Karpas-422 (cell line): ENCODE data around the gene AKT1. TPM values are rescaled to one million over a fixed set of nuclear protein-coding genes. Genes with fewer than 3 reads are reported as not detected.

Experiments used
- DNase-seq: peaks from one replicate; pipeline ENCODE4 v3.0.0-alpha.2; 2015
- H2AFZ ChIP-seq: fragments of 200-600 bp; sonication (generic); 2 replicates; pipeline ENCODE4 v1.6.1; 2014; ENCODE audit warnings: antibody characterized with exemption, low read length, mixed read lengths
- H3K27ac ChIP-seq: fragments of 200-600 bp; sonication (generic); 2 replicates; pipeline ENCODE4 v1.5.1; 2014; ENCODE audit warnings: mild to moderate bottlenecking, low read length, moderate library complexity
- H3K27me3 ChIP-seq: fragments of 200-600 bp; sonication (generic); 2 replicates; pipeline ENCODE4 v1.6.1; 2014; ENCODE audit warnings: low read length, mixed read lengths
- H3K36me3 ChIP-seq: fragments of 200-600 bp; sonication (generic); 2 replicates; pipeline ENCODE4 v1.6.1; 2014; ENCODE audit warnings: low read length, mixed read lengths; ENCODE audit not compliant: insufficient read depth
- H3K4me1 ChIP-seq: fragments of 200-600 bp; sonication (generic); 2 replicates; pipeline ENCODE4 v1.6.1; 2014; ENCODE audit warnings: mild to moderate bottlenecking, low read length, mixed read lengths
- H3K4me2 ChIP-seq: fragments of 200-600 bp; sonication (generic); 2 replicates; pipeline ENCODE4 v1.6.1; 2014; ENCODE audit warnings: low read length, low read depth, mild to moderate bottlenecking; ENCODE audit not compliant: poor library complexity, severe bottlenecking
- H3K4me3 ChIP-seq: fragments of 200-600 bp; sonication (generic); 2 replicates; pipeline ENCODE4 v1.5.1; 2014; ENCODE audit warnings: mild to moderate bottlenecking, antibody characterized with exemption, low read length, mixed read lengths
- H3K79me2 ChIP-seq: fragments of 200-600 bp; sonication (generic); 2 replicates; pipeline ENCODE4 v1.6.1; 2014; ENCODE audit warnings: mild to moderate bottlenecking, low read length, mixed read lengths
- H3K9ac ChIP-seq: fragments of 200-600 bp; sonication (generic); 2 replicates; pipeline ENCODE4 v1.6.0; 2014; ENCODE audit warnings: low read length
- H3K9me2 ChIP-seq: fragments of 200-600 bp; sonication (generic), shearing (Covaris generic); replicated peaks from 2 replicates; pipeline ENCODE4 v1.6.0; 2014; ENCODE audit warnings: mild to moderate bottlenecking, low read length, moderate library complexity; ENCODE audit not compliant: insufficient read depth
- H3K9me3 ChIP-seq: fragments of 300-700, 200-600 bp; sonication (generic); 2 replicates; pipeline ENCODE4 v1.6.1; 2014; ENCODE audit warnings: low read length, mixed read lengths
- H4K20me1 ChIP-seq: fragments of 200-600 bp; sonication (generic); 2 replicates; pipeline ENCODE4 v1.6.1; 2014; ENCODE audit warnings: mild to moderate bottlenecking, antibody characterized with exemption, low read length, low read depth; ENCODE audit not compliant: insufficient read depth
- total RNA-seq: library from RNA; depleted of rRNA; stranded (reverse); fragments of >200 nt; shearing (Covaris generic); gene quantifications from 2 replicates; pipeline ENCODE4 v1.2.3, GENCODE V29; 2014; ENCODE audit warnings: low replicate concordance

Gene AKT1
- total RNA-seq, 1 experiment from 2014 or later: 70.4 TPM

- no peaks in the 10 kb centered on the region for H3K9me2 ChIP-seq
- no peak overlapping the region for H2AFZ ChIP-seq
- H3K36me3 ChIP-seq: no peaks in the 10 kb centered on the region
- no peak overlapping the region for H3K4me2 ChIP-seq
- DNase-seq: no peak
- no peak overlapping the region for H3K4me3 ChIP-seq
- no peak overlapping the region for H3K9ac ChIP-seq
- H3K27me3 ChIP-seq: no peaks in the 10 kb centered on the region
- no peaks in the 10 kb centered on the region for H3K4me1 ChIP-seq
- no peaks in the 10 kb centered on the region for H3K9me3 ChIP-seq
- peaks cover 37% of the 10 kb centered on the region for H3K79me2 ChIP-seq
- H3K27ac ChIP-seq: no peak overlapping the region
- peaks cover 58% of the 10 kb centered on the region; the same call in 1 of the 2 replicates for H4K20me1 ChIP-seq
Measured at GRCh38 chr14:104786726-104787675, 8.5 kb downstream of the AKT1 start.

DNA sequence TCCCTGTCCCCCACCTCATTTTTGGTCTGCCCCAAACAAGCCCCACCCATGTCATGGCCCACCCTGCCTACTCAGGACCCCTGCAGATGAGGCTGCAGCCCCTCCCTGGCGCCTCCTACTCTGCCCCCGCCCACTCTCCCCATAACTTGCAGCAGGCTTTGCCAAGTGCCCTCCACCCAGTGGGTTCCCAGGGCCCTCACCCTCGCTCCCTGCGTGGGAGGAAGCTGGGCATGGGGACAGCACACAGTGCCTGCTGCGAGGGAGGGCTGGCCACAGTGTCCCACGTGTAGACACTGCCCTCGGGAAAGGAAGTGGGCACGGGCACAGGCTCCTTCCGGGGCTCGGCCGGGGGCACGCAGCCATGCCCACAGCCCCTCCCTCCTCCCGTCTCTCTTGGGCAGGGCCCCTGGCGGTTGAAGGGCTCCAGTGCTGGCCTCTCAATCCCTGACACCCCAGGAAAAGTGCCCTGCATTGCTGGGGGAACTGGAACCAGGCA lies 9.4 kb downstream of the AKT1 start:
- H3K79me2 ChIP-seq: peaks cover 28% of the 10 kb centered on the region

DNA sequence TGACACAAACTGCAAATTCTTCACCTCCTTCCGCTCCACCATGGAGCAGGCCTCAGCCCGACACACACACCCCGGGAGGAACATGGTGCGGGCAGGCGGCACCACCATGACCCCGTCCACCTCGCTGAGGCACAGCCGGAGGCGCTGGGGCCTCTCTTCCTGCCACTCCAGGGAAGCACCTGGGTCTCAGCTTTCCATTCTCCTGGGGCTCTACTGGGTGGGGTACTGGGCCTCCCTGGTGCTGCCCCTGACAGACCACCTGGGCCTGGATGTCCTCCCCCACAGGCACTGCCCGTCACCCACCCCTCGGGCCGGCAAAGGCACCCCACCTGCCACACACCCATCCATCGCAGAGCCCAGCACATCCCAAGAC lies 9.9 kb downstream of the AKT1 start:
- Histone ChIP-seq H3K9ac (no peak overlapping the region), H3K4me3 (no peak overlapping the region), H3K9me3 (no peaks in the 10 kb centered on the region), H3K4me2 (no peak overlapping the region), H3K4me1 (no peaks in the 10 kb centered on the region), H3K79me2 (peaks cover 24% of the 10 kb centered on the region), H3K9me2 (no peaks in the 10 kb centered on the region), H3K27ac (no peak overlapping the region), H4K20me1 (peaks cover 50% of the 10 kb centered on the region; the same call in 1 of the 2 replicates), H3K27me3 (no peaks in the 10 kb centered on the region), H2AFZ (no peak overlapping the region), H3K36me3 (no peaks in the 10 kb centered on the region)
- DNase-seq: no peak

More for the DNA sequence above, 9.4 kb downstream of the AKT1 start:
- H3K4me2 ChIP-seq: no peak overlapping the region
- H3K4me3 ChIP-seq: no peak overlapping the region
- no peak overlapping the region for H3K9ac ChIP-seq
- no peaks in the 10 kb centered on the region for H3K9me3 ChIP-seq
- no peaks in the 10 kb centered on the region for H3K36me3 ChIP-seq
- no peaks in the 10 kb centered on the region for H3K9me2 ChIP-seq
- H3K27ac ChIP-seq: no peak overlapping the region
- peaks cover 54% of the 10 kb centered on the region; the same call in 1 of the 2 replicates for H4K20me1 ChIP-seq
- no peaks in the 10 kb centered on the region for H3K4me1 ChIP-seq
- H3K27me3 ChIP-seq: no peaks in the 10 kb centered on the region
- no peak for DNase-seq
- H2AFZ ChIP-seq: no peak overlapping the region

GRCh38 chr14:104784846-104785707 lies 10.5 kb downstream of the AKT1 start:
- H3K27ac ChIP-seq: no peak overlapping the region
- H3K79me2 ChIP-seq: peaks cover 19% of the 10 kb centered on the region
- no peaks in the 10 kb centered on the region for H3K36me3 ChIP-seq
- no peaks in the 10 kb centered on the region for H3K27me3 ChIP-seq
- H3K9me3 ChIP-seq: no peaks in the 10 kb centered on the region
- H2AFZ ChIP-seq: no peak overlapping the region
- no peaks in the 10 kb centered on the region for H3K9me2 ChIP-seq
- H3K4me3 ChIP-seq: no peak overlapping the region
- no peaks in the 10 kb centered on the region for H3K4me1 ChIP-seq
- peaks cover 44% of the 10 kb centered on the region; the same call in 1 of the 2 replicates for H4K20me1 ChIP-seq
- H3K4me2 ChIP-seq: no peak overlapping the region
- no peak for DNase-seq
- no peak overlapping the region for H3K9ac ChIP-seq

GRCh38 chr14:104784218-104784568 lies 11.4 kb downstream of the AKT1 start:
- no peaks in the 10 kb centered on the region for H3K36me3 ChIP-seq
- peaks cover 11% of the 10 kb centered on the region; the same call in 1 of the 2 replicates for H3K79me2 ChIP-seq
- no peaks in the 10 kb centered on the region for H3K27me3 ChIP-seq
- H3K4me2 ChIP-seq: no peak overlapping the region
- no peak overlapping the region for H3K27ac ChIP-seq
- H4K20me1 ChIP-seq: peaks cover 35% of the 10 kb centered on the region; the same call in 1 of the 2 replicates
- H3K9ac ChIP-seq: no peak overlapping the region
- DNase-seq: no peak
- no peak overlapping the region for H2AFZ ChIP-seq
- no peaks in the 10 kb centered on the region for H3K9me3 ChIP-seq
- no peaks in the 10 kb centered on the region for H3K4me1 ChIP-seq
- no peaks in the 10 kb centered on the region for H3K9me2 ChIP-seq
- no peak overlapping the region for H3K4me3 ChIP-seq

DNA sequence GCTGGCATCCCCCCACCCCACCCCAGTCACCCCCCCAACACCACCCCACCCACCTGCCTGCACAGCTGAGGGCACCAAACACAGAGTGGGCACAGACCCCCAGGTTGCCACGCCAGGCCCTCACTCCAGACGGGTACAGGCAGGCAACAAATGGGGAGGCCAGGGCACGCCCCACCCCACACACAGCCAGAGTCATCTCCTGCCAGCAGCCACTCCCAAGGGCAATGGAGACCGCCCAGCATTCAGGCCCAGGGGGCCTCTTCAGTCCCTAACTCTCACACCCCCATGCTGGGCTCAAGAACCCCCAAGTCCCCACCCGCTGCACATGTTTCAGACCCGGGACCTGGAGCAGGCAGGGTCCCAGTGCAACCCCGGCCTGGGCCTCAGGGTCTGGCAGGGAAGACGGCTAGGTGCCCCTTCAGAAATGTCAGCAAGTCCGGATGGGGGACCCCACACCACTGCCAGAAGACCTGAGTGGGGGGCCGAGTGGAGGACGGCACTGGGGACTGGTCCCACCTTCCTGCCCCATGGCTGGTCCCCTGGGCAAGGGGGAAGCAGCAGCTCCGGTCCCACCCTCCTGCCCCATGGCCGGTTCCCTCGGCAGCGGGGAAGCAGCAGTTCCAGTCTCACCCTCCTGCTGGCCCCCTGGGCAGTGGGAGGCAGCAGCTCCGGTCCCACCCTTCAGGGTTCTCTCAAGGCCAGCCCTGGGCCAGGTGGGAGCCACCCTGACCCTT lies 11.9 kb downstream of the AKT1 start:
- Histone ChIP-seq H3K4me3 (no peak overlapping the region), H3K9me3 (no peaks in the 10 kb centered on the region), H3K27ac (no peak overlapping the region), H3K79me2 (peaks cover 7% of the 10 kb centered on the region; the same call in 1 of the 2 replicates), H3K9ac (no peak overlapping the region), H2AFZ (no peak overlapping the region), H4K20me1 (peaks cover 32% of the 10 kb centered on the region; the same call in 1 of the 2 replicates), H3K36me3 (no peaks in the 10 kb centered on the region), H3K27me3 (no peaks in the 10 kb centered on the region), H3K4me2 (no peak overlapping the region), H3K4me1 (no peaks in the 10 kb centered on the region), H3K9me2 (no peaks in the 10 kb centered on the region)
- DNase-seq: no peak

GRCh38 chr14:104782808-104783139 lies 12.8 kb downstream of the AKT1 start:
- no peaks in the 10 kb centered on the region for H3K4me1 ChIP-seq
- H3K27me3 ChIP-seq: no peaks in the 10 kb centered on the region
- H4K20me1 ChIP-seq: peaks cover 35% of the 10 kb centered on the region; the same call in 1 of the 2 replicates
- no peaks in the 10 kb centered on the region for H3K9me3 ChIP-seq
- H3K4me2 ChIP-seq: no peak overlapping the region
- no peaks in the 10 kb centered on the region for H3K9me2 ChIP-seq
- 0 out of 2 replicates have a peak, but pooled peaks cover 3% of the 10 kb centered on the region for H3K36me3 ChIP-seq
- no peak overlapping the region for H3K4me3 ChIP-seq
- peaks cover 3% of the 10 kb centered on the region; the same call in 1 of the 2 replicates for H3K79me2 ChIP-seq
- DNase-seq: no peak
- no peak overlapping the region for H2AFZ ChIP-seq
- H3K9ac ChIP-seq: no peak overlapping the region
- H3K27ac ChIP-seq: no peak overlapping the region
